BLaER1 treated with 17β-estradiol and CSF1 and Interleukin-3, amounts not matched to agents 10 nM and 100 nM (cell line): ENCODE results near the gene GTF2F1.

ENCODE experiments used
- H3K27ac ChIP-seq, 11 experiments: shearing (Covaris generic); formaldehyde crosslinking; 2 replicates each; pipeline ENCODE4 v1.8.1; 2022
- H3K27me3 ChIP-seq, 11 experiments: shearing (Covaris generic); formaldehyde crosslinking; 2 replicates each; pipeline ENCODE4 v1.8.1; 2022
- H3K36me3 ChIP-seq, 11 experiments: shearing (Covaris generic); formaldehyde crosslinking; 2 replicates each; pipeline ENCODE4 v1.8.1; 2022
- H3K4me1 ChIP-seq, 10 experiments: shearing (Covaris generic); formaldehyde crosslinking; 2 replicates each; pipeline ENCODE4 v1.8.1; 2022
- H3K4me2 ChIP-seq, 11 experiments: shearing (Covaris generic); formaldehyde crosslinking; 2 replicates each; pipeline ENCODE4 v1.8.1; 2022
- H3K4me3 ChIP-seq, 10 experiments: shearing (Covaris generic); formaldehyde crosslinking; 2 replicates each; pipeline ENCODE4 v1.8.1; 2022
- H3K9ac ChIP-seq, 11 experiments: shearing (Covaris generic); formaldehyde crosslinking; 2 replicates each; pipeline ENCODE4 v1.8.1; 2022
- H3K9me3 ChIP-seq, 11 experiments: shearing (Covaris generic); formaldehyde crosslinking; replicated peaks in 1 of 11; 2 replicates each; pipeline ENCODE4 v1.8.1; 2022
- H4K20me1 ChIP-seq, 11 experiments: shearing (Covaris generic); formaldehyde crosslinking; 2 replicates each; pipeline ENCODE4 v1.8.1; 2022
- Cebpa-rat ChIP-seq, 11 experiments: shearing (Covaris generic); IDR thresholded peaks; 2 replicates each; pipeline ENCODE4 v1.8.1; 2022

GTF2F1 gene

GRCh38 chr19:6427131-6427530 is 34.2 kb upstream of the GTF2F1 start:
- TF ChIP-seq Cebpa-rat (IDR thresholded peaks at IDR 0.05), result no peak
- peaks cover 19 to 21% (median 20%) of the 10 kb centered on the region in 11 experiments for H4K20me1 ChIP-seq
- no peak overlapping the region for H3K4me2 ChIP-seq
- peaks cover 5 to 13% (median 11%) of the 10 kb centered on the region in 11 experiments for H3K36me3 ChIP-seq
- peaks cover 0 to 9% (median 0%) of the 10 kb centered on the region in 11 experiments; a peak in 9 of 22 replicates for H3K9me3 ChIP-seq
- H3K27me3 ChIP-seq, result no peaks in the 10 kb centered on the region
- H3K27ac ChIP-seq, result no peak overlapping the region
- no peak overlapping the region for H3K4me3 ChIP-seq
- H3K9ac ChIP-seq, result no peak overlapping the region
- H3K4me1 ChIP-seq, result peaks cover 19 to 27% (median 21%) of the 10 kb centered on the region in 10 experiments

DNA sequence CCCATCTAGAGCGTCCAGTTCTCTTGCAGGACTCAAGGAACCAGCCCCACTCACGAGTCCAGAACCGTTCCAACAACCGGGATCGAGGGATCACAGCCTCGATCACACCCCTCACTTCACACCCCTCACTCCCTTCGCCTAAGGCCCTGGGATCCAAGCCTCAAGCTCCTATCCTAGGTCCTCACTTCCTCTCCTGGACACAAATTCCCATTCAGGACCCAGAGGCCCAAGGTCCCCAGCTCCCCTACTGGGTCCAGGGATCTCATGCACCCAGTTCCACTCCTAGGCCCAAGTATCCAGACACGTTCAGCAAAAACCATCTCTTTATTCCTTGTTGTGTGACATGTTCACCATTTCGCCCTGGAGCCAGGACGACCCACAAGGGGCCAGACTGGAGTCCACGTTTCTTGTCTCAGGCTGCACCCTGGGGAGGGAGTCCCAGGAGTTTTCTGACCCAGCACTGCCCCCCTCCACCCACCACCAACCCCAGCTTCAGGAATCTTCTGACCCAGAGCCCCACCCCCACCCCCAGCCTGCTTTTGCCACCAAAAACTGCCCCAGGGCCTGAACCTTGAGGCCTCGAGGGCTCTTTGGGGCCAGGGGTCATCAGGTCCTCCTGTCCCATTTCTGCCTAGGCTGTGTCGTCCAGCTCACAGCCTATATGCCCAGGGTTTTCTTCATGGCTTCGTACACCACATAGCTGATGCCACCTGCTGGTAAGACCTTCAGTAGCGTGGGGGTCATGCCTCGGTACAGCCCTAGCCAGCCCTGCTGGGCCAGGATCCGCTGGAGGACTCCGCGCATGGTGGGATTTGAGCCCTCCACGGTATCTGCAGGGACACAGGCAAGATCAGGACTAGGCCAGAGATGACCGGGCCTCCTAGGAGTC is 33.0 kb upstream of the GTF2F1 start:
- H3K4me3 ChIP-seq, result peak overlapping the region in 6 of 10 experiments; percentile 5 to 50 (median 26); a peak in 7 of 20 replicates
- peaks cover 22 to 37% (median 26%) of the 10 kb centered on the region in 10 experiments for H3K4me1 ChIP-seq
- peaks cover 0 to 9% (median 0%) of the 10 kb centered on the region in 11 experiments; a peak in 9 of 22 replicates for H3K9me3 ChIP-seq
- peak overlapping the region; percentile 35 to 65 (median 59); a peak in 20 of 22 replicates for H3K9ac ChIP-seq
- TF ChIP-seq Cebpa-rat (IDR thresholded peaks at IDR 0.05), result no peak
- H3K36me3 ChIP-seq, result peaks cover 16 to 24% (median 22%) of the 10 kb centered on the region in 11 experiments
- peak overlapping the region; percentile 69 to 84 (median 77) for H3K27ac ChIP-seq
- H3K27me3 ChIP-seq, result no peaks in the 10 kb centered on the region
- peak overlapping the region; percentile 19 to 79 (median 54); a peak in 20 of 22 replicates for H3K4me2 ChIP-seq
- peaks cover 30 to 33% (median 32%) of the 10 kb centered on the region in 11 experiments for H4K20me1 ChIP-seq

DNA sequence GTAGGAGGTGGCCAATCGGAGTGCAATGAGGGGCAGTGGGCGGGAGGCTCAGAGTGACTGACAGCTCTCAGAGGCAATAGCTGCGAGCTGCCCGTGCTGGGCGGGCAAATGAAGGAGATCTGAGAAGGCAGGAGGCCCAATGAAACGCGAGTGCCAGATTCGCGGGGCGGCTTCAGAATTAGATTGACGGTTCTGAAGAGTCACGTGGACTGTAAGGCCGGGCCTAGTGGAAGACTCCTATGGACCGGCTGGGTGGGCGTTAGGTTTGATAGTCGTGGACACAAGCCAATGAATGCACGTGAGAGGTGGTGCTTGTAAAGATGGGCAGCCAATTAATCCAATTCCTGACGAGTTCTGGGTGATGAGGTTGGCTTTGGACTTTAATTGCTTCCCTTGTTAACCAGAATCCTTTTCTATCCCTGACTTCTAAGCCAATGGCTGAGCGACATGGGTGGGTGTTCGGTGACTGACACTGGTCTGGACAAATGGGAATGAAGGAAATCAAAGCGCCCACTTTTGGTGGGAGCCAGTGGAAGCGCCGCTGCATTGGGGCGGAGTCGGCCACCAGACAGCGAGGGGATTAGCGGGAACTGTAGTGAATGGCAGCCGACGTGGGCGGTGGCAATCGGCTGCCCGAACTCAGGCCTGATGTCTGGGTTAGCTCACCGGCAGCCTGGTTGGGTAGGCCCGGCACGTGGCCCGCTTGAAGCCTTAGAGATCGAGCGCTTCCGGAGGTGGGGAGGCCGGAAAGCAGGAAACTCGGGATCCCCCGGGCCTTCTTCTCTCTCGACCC is 32.2 kb upstream of the GTF2F1 start:
- no peak for TF ChIP-seq Cebpa-rat (IDR thresholded peaks at IDR 0.05)
- Histone ChIP-seq H3K4me2 (peak overlapping the region; percentile 19 to 79 (median 54); a peak in 20 of 22 replicates), H3K27ac (peak overlapping the region; percentile 76 to 95 (median 89)), H3K4me3 (peak overlapping the region in 6 of 10 experiments; percentile 5 to 99 (median 74); a peak in 11 of 20 replicates), H3K9me3 (peaks cover 0 to 9% (median 0%) of the 10 kb centered on the region in 11 experiments; a peak in 9 of 22 replicates), H4K20me1 (peaks cover 39 to 41% (median 40%) of the 10 kb centered on the region in 11 experiments), H3K36me3 (peaks cover 25 to 33% (median 31%) of the 10 kb centered on the region in 11 experiments), H3K27me3 (no peaks in the 10 kb centered on the region), H3K9ac (peak overlapping the region; percentile 44 to 98 (median 94); a peak in 21 of 22 replicates), H3K4me1 (peaks cover 22 to 44% (median 26%) of the 10 kb centered on the region in 10 experiments)

DNA sequence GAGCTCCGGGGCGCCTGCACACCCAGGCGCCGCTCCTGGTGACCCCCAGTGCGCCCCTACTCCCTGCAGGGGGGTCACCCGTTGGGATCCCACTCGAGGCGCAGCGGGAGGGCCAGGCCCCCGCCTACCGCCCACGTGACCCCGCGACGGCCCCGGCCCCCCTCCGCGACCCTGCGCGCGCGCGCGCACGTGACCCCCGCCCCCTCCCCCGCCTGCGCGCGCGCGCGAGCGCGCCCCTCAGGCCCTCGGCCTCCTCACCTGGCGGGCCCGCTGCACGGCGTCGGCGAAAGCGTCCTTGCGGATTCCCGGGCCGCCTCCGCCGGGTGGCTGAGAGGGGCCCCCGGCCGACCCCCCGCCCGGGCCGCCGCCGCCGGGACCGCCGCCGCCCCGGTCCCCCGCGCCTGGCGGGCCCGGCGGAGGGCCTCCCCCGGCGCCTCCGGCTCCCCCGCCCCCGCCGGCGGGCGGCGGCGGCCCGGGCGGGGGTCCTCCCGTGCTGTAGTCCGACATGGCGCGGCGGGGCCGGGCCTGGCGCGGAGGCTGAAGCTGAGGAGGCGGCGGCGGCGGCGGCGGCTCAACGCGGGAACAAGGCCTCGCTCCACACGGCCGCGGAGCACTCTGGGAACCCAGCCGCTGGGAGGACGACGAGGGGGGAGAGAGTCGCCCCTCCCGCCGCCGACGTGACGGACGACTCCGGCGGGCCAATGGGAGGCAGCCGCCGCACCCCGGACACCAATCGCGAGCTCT is 31.4 kb upstream of the GTF2F1 start, which contains the start of gene KHSRP:
KHSRP (minus strand) TSS at position 617 of the 744 bp plus-strand sequence; CDS start at position 507, 110 bp downstream.
- Histone ChIP-seq H3K9me3 (peaks cover 0 to 9% (median 0%) of the 10 kb centered on the region in 11 experiments; a peak in 9 of 22 replicates), H3K9ac (peak within 1 kb of the TSS; percentile 91 to 98 (median 94)), H3K4me3 (peak within 1 kb of the TSS; percentile 92 to 100 (median 98)), H3K4me2 (peak within 1 kb of the TSS; percentile 86 to 98 (median 93)), H3K27me3 (no peaks in the 10 kb centered on the region), H3K36me3 (peaks cover 32 to 40% (median 39%) of the 10 kb centered on the region in 11 experiments), H4K20me1 (peaks cover 47 to 49% (median 48%) of the 10 kb centered on the region in 11 experiments), H3K4me1 (peaks cover 22 to 38% (median 24%) of the 10 kb centered on the region in 10 experiments), H3K27ac (peak within 1 kb of the TSS; percentile 79 to 95 (median 91))
- TF ChIP-seq Cebpa-rat (IDR thresholded peaks at IDR 0.05), result no peak

DNA sequence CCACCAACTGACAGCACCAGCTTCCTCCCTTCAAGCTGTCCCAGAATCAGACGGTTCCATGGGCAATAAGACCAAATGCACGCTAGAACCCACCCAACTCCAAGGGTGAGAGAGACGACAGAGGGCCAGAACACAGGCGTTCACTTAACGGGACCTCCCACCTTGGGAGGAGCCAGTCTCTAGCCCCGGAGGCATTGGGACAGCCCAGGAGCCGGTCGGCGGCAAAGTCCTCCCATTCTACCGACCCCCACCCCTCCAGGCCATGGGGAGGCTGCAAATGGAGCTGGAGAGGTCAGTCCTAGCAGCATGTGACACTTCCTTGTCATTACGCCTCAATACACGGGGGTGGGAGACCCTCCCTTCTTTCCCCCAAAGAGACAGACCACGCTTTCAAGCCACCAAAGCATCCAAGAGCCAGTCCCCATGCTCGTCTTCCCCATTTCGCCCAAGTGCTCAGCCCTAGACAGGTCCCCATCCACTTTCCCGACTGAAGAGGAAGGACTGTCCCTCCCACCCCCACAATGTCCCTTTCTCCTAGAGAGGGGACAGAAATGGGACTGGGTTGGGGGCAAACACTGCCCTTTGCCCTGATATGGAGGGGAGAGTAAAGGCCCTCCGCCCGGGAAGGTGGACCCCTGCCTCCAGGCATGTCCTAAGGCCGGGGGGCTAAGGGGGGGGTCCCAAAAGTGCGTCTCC is 30.7 kb upstream of the GTF2F1 start:
- Histone ChIP-seq H3K4me2 (peak overlapping the region; percentile 86 to 98 (median 93)), H3K4me3 (peak overlapping the region; percentile 92 to 100 (median 98)), H3K27ac (peak overlapping the region; percentile 79 to 95 (median 91)), H3K27me3 (no peaks in the 10 kb centered on the region), H3K9me3 (peaks cover 0 to 9% (median 0%) of the 10 kb centered on the region in 11 experiments; a peak in 9 of 22 replicates), H3K36me3 (peaks cover 40 to 48% (median 46%) of the 10 kb centered on the region in 11 experiments), H4K20me1 (peaks cover 54 to 56% (median 55%) of the 10 kb centered on the region in 11 experiments), H3K4me1 (peaks cover 22 to 37% (median 24%) of the 10 kb centered on the region in 10 experiments), H3K9ac (peak overlapping the region; percentile 91 to 98 (median 94))
- TF ChIP-seq Cebpa-rat (IDR thresholded peaks at IDR 0.05), result no peak

DNA sequence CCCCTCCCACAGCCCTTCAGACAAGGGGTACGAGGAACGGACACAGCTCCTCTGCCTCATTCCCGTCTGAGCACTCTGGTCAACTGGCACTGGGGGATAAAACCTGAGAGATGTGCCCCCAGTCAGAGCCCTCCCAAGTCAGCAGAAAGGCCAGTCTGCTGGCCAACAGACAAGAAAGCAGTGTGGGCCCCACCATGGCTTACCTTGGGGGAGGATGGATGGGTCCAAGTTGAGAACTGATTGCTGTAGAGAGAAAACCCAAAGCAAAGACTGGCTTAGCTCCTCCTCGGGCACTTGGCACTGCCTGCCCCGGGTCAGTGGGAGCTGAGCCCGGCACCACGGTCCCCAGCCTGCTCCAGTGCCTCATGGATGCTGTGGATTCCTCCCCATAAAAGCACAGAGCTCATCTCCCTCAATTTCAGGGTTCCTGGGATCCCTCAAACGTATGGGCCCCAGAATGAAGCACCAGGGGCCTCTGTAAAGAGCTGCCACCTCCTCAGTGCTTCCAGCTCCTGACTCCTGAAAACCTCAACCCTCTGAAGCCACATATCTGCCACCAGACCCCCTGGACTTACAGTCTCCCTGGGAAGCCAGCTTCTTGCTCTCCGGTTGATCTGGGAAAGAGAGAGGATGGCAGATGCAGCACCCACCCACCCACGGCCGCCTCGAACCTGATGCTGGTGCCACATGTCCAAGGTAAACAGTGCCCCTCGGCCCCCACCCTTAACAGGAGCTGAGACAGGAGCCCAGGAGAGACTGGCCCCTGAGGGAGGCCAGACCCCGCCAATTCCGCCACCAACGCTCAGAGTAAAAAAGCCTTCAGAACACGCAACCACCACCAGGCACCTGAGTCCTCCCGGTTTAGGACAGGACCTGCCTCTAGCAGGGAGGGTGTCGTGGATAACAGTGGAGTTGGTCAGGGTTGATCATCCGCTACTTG is 28.4 kb upstream of the GTF2F1 start:
- peaks cover 63 to 71% (median 69%) of the 10 kb centered on the region in 11 experiments for H3K36me3 ChIP-seq
- peaks cover 0 to 9% (median 0%) of the 10 kb centered on the region in 11 experiments; a peak in 9 of 22 replicates for H3K9me3 ChIP-seq
- H3K4me2 ChIP-seq, result peak overlapping the region in 9 of 11 experiments; percentile 86 to 98 (median 92); a peak in 8 of 22 replicates
- peak overlapping the region; percentile 91 to 98 (median 94); a peak in 21 of 22 replicates for H3K9ac ChIP-seq
- peak overlapping the region in 3 of 11 experiments; percentile 4 to 19 (median 13); a peak in 1 of 22 replicates for H3K27ac ChIP-seq
- no peak for TF ChIP-seq Cebpa-rat (IDR thresholded peaks at IDR 0.05)
- H4K20me1 ChIP-seq, result peaks cover 77 to 79% (median 78%) of the 10 kb centered on the region in 11 experiments
- no peak overlapping the region for H3K4me3 ChIP-seq
- no peaks in the 10 kb centered on the region for H3K27me3 ChIP-seq
- H3K4me1 ChIP-seq, result peaks cover 22 to 37% (median 24%) of the 10 kb centered on the region in 10 experiments
